Measurements from ENCODE around the gene ZMIZ1. TPM values are rescaled to one million over a fixed set of nuclear protein-coding genes. Genes with fewer than 3 reads are reported as not detected.

Gene ZMIZ1
- total and polyA plus RNA-seq, 4 donors, result 18.3 to 80.2 (median 42.6) TPM

DNA sequence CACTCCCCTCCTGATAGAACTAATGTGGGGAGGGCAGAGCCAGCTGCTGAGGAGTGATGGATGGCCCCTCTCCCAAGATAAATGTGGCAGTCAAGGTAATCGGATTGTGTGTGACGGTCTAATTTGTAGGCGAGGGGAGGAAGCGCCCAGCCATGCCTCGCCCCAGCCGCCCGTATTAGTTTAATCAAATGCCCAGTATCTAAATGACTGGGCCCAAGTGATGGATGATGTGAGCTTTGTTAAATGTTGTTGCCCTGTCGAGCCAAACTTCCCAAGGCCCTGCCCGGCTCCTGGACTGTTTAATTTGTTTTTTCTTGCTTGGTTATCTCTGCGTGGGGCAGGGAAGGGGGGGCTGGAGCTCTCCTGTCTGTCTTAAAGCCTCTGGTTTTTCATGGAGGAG lies 190.1 kb downstream of the ZMIZ1 start:
- ATAC-seq (ENCODE audit: insufficient read depth, low FRiP score) (no peak), DNase-seq (no peak)
- Histone ChIP-seq H3K36me3 (ENCODE audit: control insufficient read depth in 4 of 4, insufficient read depth in 4 of 4, low read length in 4 of 4) (peaks cover 0 to 18% (median 1%) of the 10 kb centered on the region in 4 donors), H3K27ac (ENCODE audit: low read depth in 1 of 2, low read length in 1 of 2) (no peak overlapping the region), H3K27me3 (ENCODE audit: control insufficient read depth in 3 of 3, insufficient read depth in 3 of 3, low read length in 2 of 3) (no peaks in the 10 kb centered on the region), H3K4me1 (ENCODE audit: control insufficient read depth in 5 of 5, insufficient read depth in 5 of 5, low read length in 5 of 5) (peaks cover 0 to 31% (median 19%) of the 10 kb centered on the region in 5 donors), H3K4me3 (no peak overlapping the region), H3K9me3 (ENCODE audit: control insufficient read depth in 4 of 4, insufficient read depth in 3 of 4, low read length in 3 of 4) (no peaks in the 10 kb centered on the region), H3K9ac (ENCODE audit: insufficient read depth in 1 of 2, low read length in 2 of 2) (no peak overlapping the region)
- WGBS, 2 donors, result 79 to 80% methylated on average over 10 of the region's 10 CpGs
- TF ChIP-seq, protein P1, sequence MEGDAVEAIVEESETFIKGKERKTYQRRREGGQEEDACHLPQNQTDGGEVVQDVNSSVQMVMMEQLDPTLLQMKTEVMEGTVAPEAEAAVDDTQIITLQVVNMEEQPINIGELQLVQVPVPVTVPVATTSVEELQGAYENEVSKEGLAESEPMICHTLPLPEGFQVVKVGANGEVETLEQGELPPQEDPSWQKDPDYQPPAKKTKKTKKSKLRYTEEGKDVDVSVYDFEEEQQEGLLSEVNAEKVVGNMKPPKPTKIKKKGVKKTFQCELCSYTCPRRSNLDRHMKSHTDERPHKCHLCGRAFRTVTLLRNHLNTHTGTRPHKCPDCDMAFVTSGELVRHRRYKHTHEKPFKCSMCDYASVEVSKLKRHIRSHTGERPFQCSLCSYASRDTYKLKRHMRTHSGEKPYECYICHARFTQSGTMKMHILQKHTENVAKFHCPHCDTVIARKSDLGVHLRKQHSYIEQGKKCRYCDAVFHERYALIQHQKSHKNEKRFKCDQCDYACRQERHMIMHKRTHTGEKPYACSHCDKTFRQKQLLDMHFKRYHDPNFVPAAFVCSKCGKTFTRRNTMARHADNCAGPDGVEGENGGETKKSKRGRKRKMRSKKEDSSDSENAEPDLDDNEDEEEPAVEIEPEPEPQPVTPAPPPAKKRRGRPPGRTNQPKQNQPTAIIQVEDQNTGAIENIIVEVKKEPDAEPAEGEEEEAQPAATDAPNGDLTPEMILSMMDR (IDR thresholded peaks at IDR 0.05; ENCODE audit: control extremely low read depth, extremely low read depth), result no peak

GRCh38 chr10:79259834-79260233 lies 191.1 kb downstream of the ZMIZ1 start:
- Histone ChIP-seq H3K27me3 (ENCODE audit: control insufficient read depth in 3 of 3, insufficient read depth in 3 of 3, low read length in 2 of 3) (no peaks in the 10 kb centered on the region), H3K9ac (ENCODE audit: insufficient read depth in 1 of 2, low read length in 2 of 2) (no peak overlapping the region), H3K27ac (ENCODE audit: low read depth in 1 of 2, low read length in 1 of 2) (peak overlapping the region in 1 of 2 donors; percentile 34), H3K4me3 (no peak overlapping the region), H3K9me3 (ENCODE audit: control insufficient read depth in 4 of 4, insufficient read depth in 3 of 4, low read length in 3 of 4) (no peaks in the 10 kb centered on the region), H3K36me3 (ENCODE audit: control insufficient read depth in 4 of 4, insufficient read depth in 4 of 4, low read length in 4 of 4) (peaks cover 0 to 16% (median 1%) of the 10 kb centered on the region in 4 donors), H3K4me1 (ENCODE audit: control insufficient read depth in 5 of 5, insufficient read depth in 5 of 5, low read length in 5 of 5) (peaks cover 0 to 33% (median 20%) of the 10 kb centered on the region in 5 donors)
- ATAC-seq (ENCODE audit: insufficient read depth, low FRiP score) (no peak), DNase-seq (no peak)
- TF ChIP-seq, protein P1 (IDR thresholded peaks at IDR 0.05; ENCODE audit: control extremely low read depth, extremely low read depth), result no peak
- 81 to 84% methylated on average over 7 of the region's 7 CpGs for WGBS, 2 donors

GRCh38 chr10:79260811-79261740 lies 192.3 kb downstream of the ZMIZ1 start:
- Histone ChIP-seq H3K4me1 (ENCODE audit: control insufficient read depth in 5 of 5, insufficient read depth in 5 of 5, low read length in 5 of 5) (peaks cover 0 to 40% (median 24%) of the 10 kb centered on the region in 5 donors), H3K36me3 (ENCODE audit: control insufficient read depth in 4 of 4, insufficient read depth in 4 of 4, low read length in 4 of 4) (peaks cover 0 to 13% (median 1%) of the 10 kb centered on the region in 4 donors), H3K27me3 (ENCODE audit: control insufficient read depth in 3 of 3, insufficient read depth in 3 of 3, low read length in 2 of 3) (no peaks in the 10 kb centered on the region), H3K27ac (ENCODE audit: low read depth in 1 of 2, low read length in 1 of 2) (peak overlapping the region; percentile 20 to 41), H3K9me3 (ENCODE audit: control insufficient read depth in 4 of 4, insufficient read depth in 3 of 4, low read length in 3 of 4) (no peaks in the 10 kb centered on the region), H3K4me3 (no peak overlapping the region), H3K9ac (ENCODE audit: insufficient read depth in 1 of 2, low read length in 2 of 2) (no peak overlapping the region)
- 67 to 78% methylated on average over 24 of the region's 24 CpGs for WGBS, 2 donors
- TF ChIP-seq, protein P1 (IDR thresholded peaks at IDR 0.05; ENCODE audit: control extremely low read depth, extremely low read depth), result no peak
- DNase-seq (peak; percentile 68 to 79 (median 69)), ATAC-seq (ENCODE audit: insufficient read depth, low FRiP score) (no peak)

Measured in lung (tissue), 12 donors.